ENCODE data around the gene CARS2. TPM values are rescaled to one million over a fixed set of nuclear protein-coding genes. Genes with fewer than 3 reads are reported as not detected.

Gene CARS2
- total RNA-seq, 1 experiment from 2014 or later = 31.9 TPM

GRCh38 chr13:110627761-110628476, 78.0 kb downstream of the CARS2 start:
- BruUV-seq (replicated peaks) = no TSS peak
- no peaks in the 10 kb centered on the region for H3K9me3 ChIP-seq (ENCODE audit: control insufficient read depth, insufficient read depth, low read depth, low read length)
- intact Hi-C loops (cut with micrococcal nuclease; ENCODE audit: unreplicated experiment) = no loop called here
- no peaks in the 10 kb centered on the region for H3K27me3 ChIP-seq (ENCODE audit: control insufficient read depth, insufficient read depth, low read length)
- in situ Hi-C loops (cut with HindIII; ENCODE audit: low pct_unique_long_range_greater_than_20kb, low sequenced_read_pairs) = no loop called here
- ATAC-seq (no peak), DNase-seq (ENCODE audit: low read depth, low spot score) (no peak)
- no peak overlapping the region for H3K27ac ChIP-seq (ENCODE audit: low read length)
- ChIA-PET CTCF (no interaction called here), POLR2A (no interaction called here)
- TF ChIP-seq REST (IDR thresholded peaks at IDR 0.05; ENCODE audit: insufficient read depth in 1 of 2, low read depth in 2 of 2, low read length in 1 of 2) = no peak
- TF ChIP-seq POLR2AphosphoS5 (IDR thresholded peaks at IDR 0.05; ENCODE audit: low read depth, low read length) = no peak
- no peak for TF ChIP-seq CTCF (IDR thresholded peaks at IDR 0.05)
- no peak for TF ChIP-seq SIN3A (IDR thresholded peaks at IDR 0.05; ENCODE audit: borderline replicate concordance, insufficient read depth, low read depth, low read length)
- TF ChIP-seq TCF7L2 (IDR thresholded peaks at IDR 0.05; ENCODE audit: low read depth, low read length) = no peak
- H3K36me3 ChIP-seq (ENCODE audit: control insufficient read depth, insufficient read depth, low read length) = no peaks in the 10 kb centered on the region
- no peaks in the 10 kb centered on the region for H3K4me1 ChIP-seq (ENCODE audit: control insufficient read depth, insufficient read depth, low read length)
- H3K4me3 ChIP-seq (ENCODE audit: low read depth in 2 of 2, low read length in 2 of 2) = no peak overlapping the region

- ATAC-seq (no peak), DNase-seq (ENCODE audit: low read depth, low spot score) (no peak)
- Histone ChIP-seq H3K27me3 (ENCODE audit: control insufficient read depth, insufficient read depth, low read length) (no peaks in the 10 kb centered on the region), H3K36me3 (ENCODE audit: control insufficient read depth, insufficient read depth, low read length) (no peaks in the 10 kb centered on the region), H3K9me3 (ENCODE audit: control insufficient read depth, insufficient read depth, low read depth, low read length) (no peaks in the 10 kb centered on the region), H3K4me3 (ENCODE audit: low read depth in 2 of 2, low read length in 2 of 2) (no peak overlapping the region), H3K27ac (ENCODE audit: low read length) (no peak overlapping the region), H3K4me1 (ENCODE audit: control insufficient read depth, insufficient read depth, low read length) (no peaks in the 10 kb centered on the region)
- in situ Hi-C loops (cut with HindIII; ENCODE audit: low pct_unique_long_range_greater_than_20kb, low sequenced_read_pairs) (no loop called here), intact Hi-C loops (cut with micrococcal nuclease; ENCODE audit: unreplicated experiment) (no loop called here)
- CTCF ChIA-PET = no interaction called here
- POLR2A ChIA-PET = no interaction called here
- TF ChIP-seq CTCF (IDR thresholded peaks at IDR 0.05) = no peak
- no peak for TF ChIP-seq POLR2AphosphoS5 (IDR thresholded peaks at IDR 0.05; ENCODE audit: low read depth, low read length)
- no peak for TF ChIP-seq REST (IDR thresholded peaks at IDR 0.05; ENCODE audit: insufficient read depth in 1 of 2, low read depth in 2 of 2, low read length in 1 of 2)
- TF ChIP-seq SIN3A (IDR thresholded peaks at IDR 0.05; ENCODE audit: borderline replicate concordance, insufficient read depth, low read depth, low read length) = no peak
- BruUV-seq (replicated peaks) = no TSS peak
These were observed 78.6 kb downstream of the CARS2 start for GRCh38 chr13:110627351-110627750.
